Measurements from ENCODE around the gene DNM3.

GRCh38 chr1:172206256-172206655 lies 365.0 kb downstream of the DNM3 start:
- TF ChIP-seq EZH2 (IDR thresholded peaks at IDR 0.05; ENCODE audit: borderline replicate concordance, low read length) (no peak), CTCF (conservative IDR thresholded peaks at IDR 0.05 in 1 of 2, IDR thresholded peaks at IDR 0.05 in 1 of 2; ENCODE audit: extremely low read depth in 1 of 2, insufficient read depth in 1 of 2, low read depth in 1 of 2, low read length in 2 of 2) (no peak)
